Endodermal cell (in vitro differentiated cells): ENCODE data around the gene BLCAP. TPM values are rescaled to one million over a fixed set of nuclear protein-coding genes. Genes with fewer than 3 reads are reported as not detected.

Source experiments
- DNase-seq: peaks from one replicate; pipeline ENCODE4 v3.0.0-alpha.2; 2017
- H3K27ac ChIP-seq: 2 replicates; pipeline ENCODE4 v1.5.1; 2013; ENCODE audit warnings: mild to moderate bottlenecking, low read depth, low read length, moderate library complexity
- H3K27me3 ChIP-seq: 2 replicates; pipeline ENCODE4 v1.6.1; 2013; ENCODE audit warnings: mild to moderate bottlenecking, low read length, moderate library complexity; ENCODE audit not compliant: insufficient read depth, control insufficient read depth, poor library complexity, severe bottlenecking
- H3K36me3 ChIP-seq: 2 replicates; pipeline ENCODE4 v1.7.0; 2013; ENCODE audit warnings: mild to moderate bottlenecking, low read length, moderate library complexity; ENCODE audit not compliant: control insufficient read depth, insufficient read depth
- H3K4me1 ChIP-seq: one replicate; pipeline ENCODE4 v1.7.0; 2013; ENCODE audit warnings: low read length; ENCODE audit not compliant: control insufficient read depth, insufficient read depth
- H3K4me3 ChIP-seq: 2 replicates; pipeline ENCODE4 v1.5.1; 2013; ENCODE audit warnings: mild to moderate bottlenecking, low read length, moderate library complexity
- H3K9ac ChIP-seq: 2 replicates; pipeline ENCODE4 v1.6.1; 2013; ENCODE audit warnings: mild to moderate bottlenecking, low read length, moderate library complexity; ENCODE audit not compliant: poor library complexity, severe bottlenecking; ENCODE audit errors: extremely low read depth
- H3K9me3 ChIP-seq: 2 replicates; pipeline ENCODE4 v1.6.1; 2013; ENCODE audit warnings: mild to moderate bottlenecking, low read length, moderate library complexity; ENCODE audit not compliant: control insufficient read depth
- H3K27ac Mint-ChIP-seq: 2 replicates; pipeline ENCODE4 v1.8.0; 2020; ENCODE audit warnings: mixed read lengths
- H3K27me3 Mint-ChIP-seq: 2 replicates; pipeline ENCODE4 v1.8.0; 2021; ENCODE audit warnings: mild to moderate bottlenecking, mixed read lengths; ENCODE audit not compliant: insufficient read depth
- H3K36me3 Mint-ChIP-seq: 2 replicates; pipeline ENCODE4 v1.8.0; 2020; ENCODE audit warnings: low read depth, mixed read lengths
- H3K4me1 Mint-ChIP-seq: 2 replicates; pipeline ENCODE4 v1.8.0; 2020; ENCODE audit warnings: mixed read lengths
- H3K4me3 Mint-ChIP-seq: 2 replicates; pipeline ENCODE4 v1.8.0; 2020; ENCODE audit warnings: mild to moderate bottlenecking, moderate library complexity, mixed read lengths
- H3K9me3 Mint-ChIP-seq: 2 replicates; pipeline ENCODE4 v1.8.0; 2020; ENCODE audit warnings: mild to moderate bottlenecking, mixed read lengths
- CTCF ChIP-seq: fragments of 200-600 bp; sonication (generic); conservative IDR thresholded peaks from 2 replicates; pipeline ENCODE4 v1.5.0; 2021; ENCODE audit warnings: antibody characterized with exemption, mild to moderate bottlenecking
- WGBS, 2 experiments: methylation state at CpG; one replicate each; pipeline versions ENCODE4 v1.1.5 to v1.1.7; 2013; ENCODE audit warnings: missing lambda C conversion rate in 2 of 2, mixed read lengths in 1 of 2; ENCODE audit not compliant: insufficient coverage in 1 of 2, insufficient read length in 1 of 2; 5-methylcytosine and 5-hydroxymethylcytosine counted together
- total RNA-seq, 2 donors: library from RNA; stranded (reverse); fragmentation: NEBNext Ultra II Directional in 1 of 2; extraction: Animal tissue kit (Norgen Biotek cat#: 25700) in 1 of 2; gene quantifications; 2 replicates in 1 of 2; 3 replicates in 1 of 2; pipeline ENCODE4 v1.2.1, GENCODE V29; 2021

The BLCAP gene
- total RNA-seq, 2 donors from 2014 or later = 32.5 to 56.5 TPM

- Mint-ChIP-seq H3K4me3 (peak overlapping the region; percentile 82), H3K27me3 (no peaks in the 10 kb centered on the region), H3K36me3 (peaks cover 2% of the 10 kb centered on the region), H3K9me3 (no peaks in the 10 kb centered on the region), H3K4me1 (peaks cover 25% of the 10 kb centered on the region), H3K27ac (peak overlapping the region; percentile 100)
- H3K9ac ChIP-seq = peak overlapping the region; percentile 99
- no peaks in the 10 kb centered on the region for H3K27me3 ChIP-seq
- no peaks in the 10 kb centered on the region for H3K4me1 ChIP-seq
- no peak for TF ChIP-seq CTCF
- H3K4me3 ChIP-seq = peak overlapping the region; percentile 98
- H3K9me3 ChIP-seq = no peaks in the 10 kb centered on the region
- peaks cover 10% of the 10 kb centered on the region for H3K36me3 ChIP-seq
- DNase-seq = peak; percentile 52
- 66 to 71% methylated on average over 7 to 9 of the region's 10 CpGs for WGBS, 2 experiments
- no peak overlapping the region for H3K27ac ChIP-seq
Observed at GRCh38 chr20:37528446-37529213, 954 bp upstream of the BLCAP start.

GRCh38 chr20:37526839-37527637 lies 638 bp downstream of the BLCAP start:
- Histone ChIP-seq H3K27me3 (no peaks in the 10 kb centered on the region), H3K27ac (peak overlapping the region; percentile 100)

More at GRCh38 chr20:37526839-37527637, 638 bp downstream of the BLCAP start:
- H3K4me1 ChIP-seq = no peaks in the 10 kb centered on the region
- H3K36me3 Mint-ChIP-seq = peaks cover 12% of the 10 kb centered on the region
- H3K36me3 ChIP-seq = peaks cover 10% of the 10 kb centered on the region
- 0% methylated on average over 6 to 20 of the region's 28 CpGs for WGBS, 2 experiments
- H3K4me3 Mint-ChIP-seq = peak overlapping the region; percentile 82
- H3K9me3 ChIP-seq = no peaks in the 10 kb centered on the region
- peak overlapping the region; percentile 99 for H3K9ac ChIP-seq
- H3K27ac Mint-ChIP-seq = peak overlapping the region; percentile 100
- H3K4me1 Mint-ChIP-seq = peaks cover 25% of the 10 kb centered on the region
- DNase-seq = peak; percentile 59
- H3K9me3 Mint-ChIP-seq = no peaks in the 10 kb centered on the region
- peak overlapping the region; percentile 98 for H3K4me3 ChIP-seq
- H3K27me3 Mint-ChIP-seq = peaks cover 4% of the 10 kb centered on the region
- TF ChIP-seq CTCF = no peak
